C1 segment of cervical spinal cord (tissue), 14 donors: Measurements from ENCODE around the gene TTC4.

ENCODE experiments used
- DNase-seq, 14 donors: peaks; one replicate each; lab custom pipeline; 2025; lab: John Stamatoyannopoulos, UW

TTC4 gene

GRCh38 chr1:54705153-54705552 lies 10.5 kb upstream of the TTC4 start:
- no peak for DNase-seq

GRCh38 chr1:54706419-54706818 lies 9.2 kb upstream of the TTC4 start:
- DNase-seq, result no peak

GRCh38 chr1:54708385-54708784 lies 7.3 kb upstream of the TTC4 start:
- no peak for DNase-seq

GRCh38 chr1:54709547-54710292 lies 5.9 kb upstream of the TTC4 start:
- no peak for DNase-seq

GRCh38 chr1:54710434-54710833 lies 5.2 kb upstream of the TTC4 start:
- DNase-seq, result no peak

- DNase-seq, result no peak
Observed at GRCh38 chr1:54710841-54711240, 4.8 kb upstream of the TTC4 start.

- no peak for DNase-seq
Observed at GRCh38 chr1:54711536-54711935, 4.1 kb upstream of the TTC4 start.

- no peak for DNase-seq
Observed at GRCh38 chr1:54714881-54715492, 674 bp upstream of the TTC4 start.

- DNase-seq, result no peak
Observed at GRCh38 chr1:54716299-54717047, 812 bp downstream of the TTC4 start.

GRCh38 chr1:54721719-54722118 lies 6.1 kb downstream of the TTC4 start:
- no peak for DNase-seq

- DNase-seq, result no peak
Observed at GRCh38 chr1:54723985-54724384, 8.3 kb downstream of the TTC4 start.

GRCh38 chr1:54724771-54725170 lies 9.1 kb downstream of the TTC4 start:
- DNase-seq, result no peak

GRCh38 chr1:54728027-54728426 lies 12.4 kb downstream of the TTC4 start:
- no peak for DNase-seq

- no peak for DNase-seq
Observed at GRCh38 chr1:54736685-54737084, 21.0 kb downstream of the TTC4 start.

- no peak for DNase-seq
Observed at GRCh38 chr1:54738244-54738643, 22.6 kb downstream of the TTC4 start.

GRCh38 chr1:54741531-54741930 lies 25.9 kb downstream of the TTC4 start:
- DNase-seq, result no peak

- DNase-seq, result no peak
Observed at GRCh38 chr1:54742282-54742681, 26.6 kb downstream of the TTC4 start.

- DNase-seq, result no peak
Observed at GRCh38 chr1:54743416-54744226, 28.0 kb downstream of the TTC4 start.

GRCh38 chr1:54744696-54745095 lies 29.0 kb downstream of the TTC4 start:
- no peak for DNase-seq

- DNase-seq, result no peak
Observed at GRCh38 chr1:54745274-54745673, 29.6 kb downstream of the TTC4 start.

GRCh38 chr1:54745864-54746263 lies 30.2 kb downstream of the TTC4 start:
- no peak for DNase-seq
